WTC11 (cell line): ENCODE results near the gene COL17A1. TPM values are rescaled to one million over a fixed set of nuclear protein-coding genes. Genes with fewer than 3 reads are reported as not detected.

ENCODE experiments used
- ATAC-seq: fragments of 200-7000 bp; cut with Tn5 transposase; 2 replicates; pipeline ENCODE4 v1.10.0; 2021; ENCODE audit warnings: mild to moderate bottlenecking, moderate library complexity
- CTCF ChIA-PET: fragments of 300-600 bp; sonication (Branson Sonifier 250); formaldehyde crosslinking; loops from one replicate; lab custom pipeline; 2021; ENCODE audit warnings: antibody characterized with exemption; lab: Charles Lee
- POLR2A ChIA-PET: fragments of 350-600 bp; sonication (Branson Sonifier 250); formaldehyde crosslinking; loops from one replicate; lab custom pipeline; 2021; ENCODE audit warnings: antibody characterized with exemption; lab: Charles Lee
- DNase-seq: peaks from one replicate; pipeline ENCODE4 v3.0.0; 2021; ENCODE audit warnings: low spot score
- H3K27ac Mint-ChIP-seq: 2 replicates; pipeline ENCODE4 v1.8.0; 2021; ENCODE audit warnings: mixed read lengths
- H3K27me3 Mint-ChIP-seq: 2 replicates; pipeline ENCODE4 v1.8.0; 2021; ENCODE audit warnings: low read depth, mild to moderate bottlenecking, moderate library complexity, mixed read lengths
- H3K36me3 Mint-ChIP-seq: 2 replicates; pipeline ENCODE4 v1.8.0; 2021; ENCODE audit warnings: mixed read lengths
- H3K4me1 Mint-ChIP-seq: 2 replicates; pipeline ENCODE4 v1.8.0; 2022; ENCODE audit warnings: mixed read lengths
- H3K4me3 Mint-ChIP-seq: 2 replicates; pipeline ENCODE4 v1.8.0; 2021; ENCODE audit warnings: mild to moderate bottlenecking, moderate library complexity, mixed read lengths
- H3K9me3 Mint-ChIP-seq: 2 replicates; pipeline ENCODE4 v1.8.0; 2021; ENCODE audit warnings: mixed read lengths
- ATF3 ChIP-seq: sonication (generic); formaldehyde crosslinking; conservative IDR thresholded peaks from 2 replicates; pipeline ENCODE4 v1.8.1; 2022; ENCODE audit warnings: mild to moderate bottlenecking, missing genetic modification reagents
- CBFB ChIP-seq: sonication (generic); formaldehyde crosslinking; IDR thresholded peaks from 2 replicates; pipeline ENCODE4 v1.8.1; 2022; ENCODE audit warnings: mild to moderate bottlenecking, low read depth, missing genetic modification reagents
- FOXJ3 ChIP-seq: sonication (generic); formaldehyde crosslinking; IDR thresholded peaks from 2 replicates; pipeline ENCODE4 v1.9.0; 2021; ENCODE audit warnings: missing genetic modification reagents, mild to moderate bottlenecking, borderline replicate concordance
- FOXK1 ChIP-seq: sonication (generic); formaldehyde crosslinking; IDR thresholded peaks from 2 replicates; pipeline ENCODE4 v1.8.0; 2022; ENCODE audit warnings: mild to moderate bottlenecking, moderate library complexity, missing genetic modification reagents
- FOXP1 ChIP-seq: sonication (generic); formaldehyde crosslinking; IDR thresholded peaks from 2 replicates; pipeline ENCODE4 v1.8.0; 2022; ENCODE audit warnings: missing genetic modification reagents, mild to moderate bottlenecking, moderate library complexity, borderline replicate concordance
- GRHL2 ChIP-seq: fragments of 250-450 bp; sonication (Bioruptor Pico); IDR thresholded peaks from 2 replicates; pipeline ENCODE4 v1.8.0; 2022; ENCODE audit warnings: mild to moderate bottlenecking, moderate library complexity; ENCODE audit not compliant: insufficient replicate concordance, severe bottlenecking
- HMGA2 ChIP-seq: fragments of 250-450 bp; sonication (Bioruptor Pico); IDR thresholded peaks from 2 replicates; pipeline ENCODE4 v1.4.0; 2021; ENCODE audit warnings: mild to moderate bottlenecking, moderate library complexity
- JUN ChIP-seq: sonication (generic); formaldehyde crosslinking; IDR thresholded peaks from 2 replicates; pipeline ENCODE4 v1.8.0; 2023; ENCODE audit warnings: mild to moderate bottlenecking, missing genetic modification reagents
- NFATC4 ChIP-seq: fragments of 250-450 bp; sonication (Bioruptor Pico); IDR thresholded peaks from 2 replicates; pipeline ENCODE4 v1.9.0; 2021; ENCODE audit warnings: mild to moderate bottlenecking
- NFYB ChIP-seq: sonication (generic); formaldehyde crosslinking; conservative IDR thresholded peaks from 2 replicates; pipeline ENCODE4 v1.8.0; 2022; ENCODE audit warnings: low read depth, missing genetic modification reagents
- NR3C1 ChIP-seq: sonication (generic); formaldehyde crosslinking; conservative IDR thresholded peaks from 2 replicates; pipeline ENCODE4 v1.8.1; 2023; ENCODE audit warnings: low read depth, mild to moderate bottlenecking, missing genetic modification reagents
- RELA ChIP-seq: sonication (generic); formaldehyde crosslinking; IDR thresholded peaks from 2 replicates; pipeline ENCODE4 v1.8.1; 2022; ENCODE audit warnings: missing genetic modification reagents, mild to moderate bottlenecking, borderline replicate concordance
- RORB ChIP-seq: fragments of 250-450 bp; sonication (Bioruptor Pico); IDR thresholded peaks from 2 replicates; pipeline ENCODE4 v1.9.0; 2021; ENCODE audit warnings: mild to moderate bottlenecking
- SMAD4 ChIP-seq: sonication (generic); formaldehyde crosslinking; IDR thresholded peaks from 2 replicates; pipeline ENCODE4 v1.8.0; 2022; ENCODE audit warnings: mild to moderate bottlenecking, missing genetic modification reagents
- STAT6 ChIP-seq: sonication (generic); formaldehyde crosslinking; conservative IDR thresholded peaks from 2 replicates; pipeline ENCODE4 v1.8.1; 2023; ENCODE audit warnings: mild to moderate bottlenecking, low read depth, missing genetic modification reagents, moderate library complexity
- TP53 ChIP-seq: sonication (generic); formaldehyde crosslinking; IDR thresholded peaks from 2 replicates; pipeline ENCODE4 v1.8.1; 2023; ENCODE audit warnings: mild to moderate bottlenecking, missing genetic modification reagents
- ZMAT4 ChIP-seq: fragments of 250-450 bp; sonication (Bioruptor Pico); IDR thresholded peaks from 2 replicates; pipeline ENCODE4 v1.9.0; 2021; ENCODE audit warnings: mild to moderate bottlenecking
- ZNF121 ChIP-seq: sonication (generic); formaldehyde crosslinking; IDR thresholded peaks from 2 replicates; pipeline ENCODE4 v1.8.0; 2023; ENCODE audit warnings: missing genetic modification reagents
- ZNF138 ChIP-seq: sonication (generic); formaldehyde crosslinking; conservative IDR thresholded peaks from 2 replicates; pipeline ENCODE4 v1.8.1; 2022; ENCODE audit warnings: mild to moderate bottlenecking, moderate library complexity, missing genetic modification reagents
- ZNF416 ChIP-seq: fragments of 250-450 bp; sonication (Bioruptor Pico); IDR thresholded peaks from 2 replicates; pipeline ENCODE4 v1.9.0; 2021; ENCODE audit warnings: mild to moderate bottlenecking, inconsistent platforms
- ZNF423 ChIP-seq: fragments of 250-450 bp; sonication (Bioruptor Pico); IDR thresholded peaks from 2 replicates; pipeline ENCODE4 v2.1.2; 2022; ENCODE audit warnings: mild to moderate bottlenecking, moderate library complexity
- total RNA-seq: library from RNA; stranded (reverse); gene quantifications from 3 replicates; pipeline ENCODE4 v1.2.3, GENCODE V29; 2021
- TF ChIP-seq, protein P1 (sequence below): sonication (generic); formaldehyde crosslinking; IDR thresholded peaks from 2 replicates; pipeline ENCODE4 v1.8.0; 2023; ENCODE audit warnings: missing genetic modification reagents
- TF ChIP-seq, protein P2 (sequence below): sonication (generic); formaldehyde crosslinking; IDR thresholded peaks from 2 replicates; pipeline ENCODE4 v1.8.1; 2023; ENCODE audit warnings: mild to moderate bottlenecking, missing genetic modification reagents, moderate library complexity
- TF ChIP-seq, protein P3 (sequence below): fragments of 250-450 bp; sonication (Bioruptor Pico); conservative IDR thresholded peaks from 2 replicates; pipeline ENCODE4 v1.9.0; 2021; ENCODE audit warnings: mild to moderate bottlenecking
- TF ChIP-seq, protein P4 (sequence below): sonication (generic); formaldehyde crosslinking; IDR thresholded peaks from 2 replicates; pipeline ENCODE4 v1.8.0; 2022; ENCODE audit warnings: mild to moderate bottlenecking, missing genetic modification reagents
- TF ChIP-seq, protein P5 (sequence below): sonication (generic); formaldehyde crosslinking; IDR thresholded peaks from 2 replicates; pipeline ENCODE4 v1.8.1; 2022; ENCODE audit warnings: missing genetic modification reagents, borderline replicate concordance
- TF ChIP-seq, protein P6 (sequence below): sonication (generic); formaldehyde crosslinking; IDR thresholded peaks from 2 replicates; pipeline ENCODE4 v1.8.1; 2023; ENCODE audit warnings: mild to moderate bottlenecking, missing genetic modification reagents, moderate library complexity

Gene COL17A1
- total RNA-seq, 1 experiment from 2014 or later: 1.5 TPM

GRCh38 chr10:104099269-104099668, 13.6 kb upstream of the COL17A1 start:
- ChIA-PET POLR2A (no interaction called here), CTCF (no interaction called here)
- Mint-ChIP-seq H3K27me3 (no peaks in the 10 kb centered on the region), H3K36me3 (peaks cover 12% of the 10 kb centered on the region), H3K4me1 (0 out of 2 replicates have a peak, but pooled peaks cover 6% of the 10 kb centered on the region), H3K4me3 (no peak overlapping the region), H3K27ac (no peak overlapping the region), H3K9me3 (peaks cover 19% of the 10 kb centered on the region)
- ATAC-seq (no peak), DNase-seq (no peak)
- TF ChIP-seq ZNF423 (CRISPR knock-in tag) (no peak), NR3C1 (no peak), ZMAT4 (no peak), ZNF138 (CRISPR knock-in tag) (no peak), FOXK1 (CRISPR knock-in tag) (no peak), JUN (CRISPR knock-in tag) (no peak), RELA (no peak), TP53 (CRISPR knock-in tag) (no peak), ATF3 (no peak), ZNF121 (CRISPR knock-in tag) (no peak), SMAD4 (no peak), FOXJ3 (no peak), HMGA2 (CRISPR knock-in tag) (no peak)
- TF ChIP-seq, protein P1, sequence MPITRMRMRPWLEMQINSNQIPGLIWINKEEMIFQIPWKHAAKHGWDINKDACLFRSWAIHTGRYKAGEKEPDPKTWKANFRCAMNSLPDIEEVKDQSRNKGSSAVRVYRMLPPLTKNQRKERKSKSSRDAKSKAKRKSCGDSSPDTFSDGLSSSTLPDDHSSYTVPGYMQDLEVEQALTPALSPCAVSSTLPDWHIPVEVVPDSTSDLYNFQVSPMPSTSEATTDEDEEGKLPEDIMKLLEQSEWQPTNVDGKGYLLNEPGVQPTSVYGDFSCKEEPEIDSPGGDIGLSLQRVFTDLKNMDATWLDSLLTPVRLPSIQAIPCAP: no peak
- TF ChIP-seq, protein P2, sequence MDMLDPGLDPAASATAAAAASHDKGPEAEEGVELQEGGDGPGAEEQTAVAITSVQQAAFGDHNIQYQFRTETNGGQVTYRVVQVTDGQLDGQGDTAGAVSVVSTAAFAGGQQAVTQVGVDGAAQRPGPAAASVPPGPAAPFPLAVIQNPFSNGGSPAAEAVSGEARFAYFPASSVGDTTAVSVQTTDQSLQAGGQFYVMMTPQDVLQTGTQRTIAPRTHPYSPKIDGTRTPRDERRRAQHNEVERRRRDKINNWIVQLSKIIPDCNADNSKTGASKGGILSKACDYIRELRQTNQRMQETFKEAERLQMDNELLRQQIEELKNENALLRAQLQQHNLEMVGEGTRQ (CRISPR knock-in tag): no peak
- TF ChIP-seq, protein P3, sequence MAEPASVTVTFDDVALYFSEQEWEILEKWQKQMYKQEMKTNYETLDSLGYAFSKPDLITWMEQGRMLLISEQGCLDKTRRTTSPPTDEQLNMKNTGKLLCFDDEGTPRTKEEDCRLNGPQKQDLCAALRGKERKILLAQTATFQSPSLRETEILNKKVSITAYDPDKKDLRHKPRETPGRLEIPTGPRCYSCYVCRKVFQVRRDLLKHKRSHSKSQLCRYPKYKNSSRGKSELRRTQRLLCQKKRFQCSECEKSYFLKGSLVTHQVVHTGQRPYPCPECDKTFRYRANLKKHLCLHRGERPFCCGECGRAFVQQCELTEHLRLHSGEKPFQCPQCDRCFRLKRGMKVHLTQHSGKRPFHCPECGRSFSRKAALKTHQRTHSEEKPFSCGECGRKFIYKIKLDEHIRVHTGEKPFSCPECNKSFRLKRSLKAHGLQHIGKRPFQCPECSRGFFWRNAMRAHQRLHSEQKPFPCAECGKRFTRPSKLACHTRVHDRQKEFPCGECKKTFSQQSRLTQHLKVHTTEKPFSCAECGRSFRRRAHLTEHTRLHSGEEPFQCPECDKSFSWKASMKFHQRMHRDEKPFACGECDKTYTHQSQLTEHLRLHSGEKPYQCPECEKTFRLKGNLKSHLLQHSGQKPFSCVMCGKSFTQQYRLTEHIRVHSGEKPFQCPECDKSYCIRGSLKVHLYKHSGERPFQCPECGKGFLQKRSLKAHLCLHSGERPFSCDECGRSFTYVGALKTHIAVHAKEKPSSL: no peak
- TF ChIP-seq, protein P4, sequence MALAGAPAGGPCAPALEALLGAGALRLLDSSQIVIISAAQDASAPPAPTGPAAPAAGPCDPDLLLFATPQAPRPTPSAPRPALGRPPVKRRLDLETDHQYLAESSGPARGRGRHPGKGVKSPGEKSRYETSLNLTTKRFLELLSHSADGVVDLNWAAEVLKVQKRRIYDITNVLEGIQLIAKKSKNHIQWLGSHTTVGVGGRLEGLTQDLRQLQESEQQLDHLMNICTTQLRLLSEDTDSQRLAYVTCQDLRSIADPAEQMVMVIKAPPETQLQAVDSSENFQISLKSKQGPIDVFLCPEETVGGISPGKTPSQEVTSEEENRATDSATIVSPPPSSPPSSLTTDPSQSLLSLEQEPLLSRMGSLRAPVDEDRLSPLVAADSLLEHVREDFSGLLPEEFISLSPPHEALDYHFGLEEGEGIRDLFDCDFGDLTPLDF (CRISPR knock-in tag): no peak

DNA sequence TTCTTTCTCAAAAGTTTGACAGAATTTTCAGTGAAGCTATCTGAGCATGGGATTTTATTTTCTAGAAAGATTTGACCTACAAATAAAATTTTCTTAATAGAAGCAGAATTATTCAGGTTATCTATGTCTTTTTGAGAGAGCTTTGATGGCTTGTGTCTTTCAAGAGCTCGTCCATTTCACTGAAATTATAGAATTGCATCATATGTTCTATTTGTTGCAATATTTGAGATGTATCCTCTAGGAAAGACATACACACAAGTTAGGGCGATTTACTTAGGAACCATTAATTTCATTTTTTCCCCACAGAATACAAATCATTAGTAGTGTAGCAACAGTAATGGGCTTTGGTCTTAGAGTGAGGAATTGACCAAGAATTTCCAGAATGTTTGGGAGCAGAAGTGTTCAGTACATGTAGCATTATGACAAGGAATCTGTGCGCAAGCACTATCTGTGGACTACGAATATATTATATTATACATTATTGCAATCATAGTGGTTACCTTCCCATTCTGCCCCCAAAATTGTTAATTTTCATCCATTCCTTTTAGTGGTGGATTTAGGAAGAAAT, 12.8 kb upstream of the COL17A1 start:
- Mint-ChIP-seq H3K36me3 (peaks cover 12% of the 10 kb centered on the region), H3K4me1 (0 out of 2 replicates have a peak, but pooled peaks cover 6% of the 10 kb centered on the region), H3K27ac (no peak overlapping the region), H3K27me3 (no peaks in the 10 kb centered on the region), H3K9me3 (peaks cover 24% of the 10 kb centered on the region), H3K4me3 (no peak overlapping the region)
- ATAC-seq (no peak), DNase-seq (no peak)
- ChIA-PET CTCF (interaction anchor here (1.0 kb wide), 1 partner anchor 116 kb away, joined by 3 read pairs; no protein-coding TSS in a partner anchor), POLR2A (no interaction called here)
- TF ChIP-seq, protein P5, sequence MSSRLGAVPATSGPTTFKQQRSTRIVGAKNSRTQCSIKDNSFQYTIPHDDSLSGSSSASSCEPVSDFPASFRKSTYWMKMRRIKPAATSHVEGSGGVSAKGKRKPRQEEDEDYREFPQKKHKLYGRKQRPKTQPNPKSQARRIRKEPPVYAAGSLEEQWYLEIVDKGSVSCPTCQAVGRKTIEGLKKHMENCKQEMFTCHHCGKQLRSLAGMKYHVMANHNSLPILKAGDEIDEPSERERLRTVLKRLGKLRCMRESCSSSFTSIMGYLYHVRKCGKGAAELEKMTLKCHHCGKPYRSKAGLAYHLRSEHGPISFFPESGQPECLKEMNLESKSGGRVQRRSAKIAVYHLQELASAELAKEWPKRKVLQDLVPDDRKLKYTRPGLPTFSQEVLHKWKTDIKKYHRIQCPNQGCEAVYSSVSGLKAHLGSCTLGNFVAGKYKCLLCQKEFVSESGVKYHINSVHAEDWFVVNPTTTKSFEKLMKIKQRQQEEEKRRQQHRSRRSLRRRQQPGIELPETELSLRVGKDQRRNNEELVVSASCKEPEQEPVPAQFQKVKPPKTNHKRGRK (CRISPR knock-in tag): no peak
- TF ChIP-seq STAT6 (CRISPR knock-in tag) (no peak), NFYB (CRISPR knock-in tag) (no peak), RORB (CRISPR knock-in tag) (no peak), GRHL2 (CRISPR knock-in tag) (no peak), NFATC4 (CRISPR knock-in tag) (no peak), FOXP1 (no peak), CBFB (CRISPR knock-in tag) (no peak), ZNF138 (CRISPR knock-in tag) (no peak), ZNF416 (CRISPR knock-in tag) (no peak)
- TF ChIP-seq, protein P6, sequence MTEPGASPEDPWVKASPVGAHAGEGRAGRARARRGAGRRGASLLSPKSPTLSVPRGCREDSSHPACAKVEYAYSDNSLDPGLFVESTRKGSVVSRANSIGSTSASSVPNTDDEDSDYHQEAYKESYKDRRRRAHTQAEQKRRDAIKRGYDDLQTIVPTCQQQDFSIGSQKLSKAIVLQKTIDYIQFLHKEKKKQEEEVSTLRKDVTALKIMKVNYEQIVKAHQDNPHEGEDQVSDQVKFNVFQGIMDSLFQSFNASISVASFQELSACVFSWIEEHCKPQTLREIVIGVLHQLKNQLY (CRISPR knock-in tag): no peak
